Liver (tissue), 9 donors: ENCODE results near the gene EFNA2. TPM values are rescaled to one million over a fixed set of nuclear protein-coding genes. Genes with fewer than 3 reads are reported as not detected.
A peak's percentile ranks its signal among the peaks of the same experiment; 100 is the strongest.
"Not testable (repeated sequence)": the region's sequence is repeated elsewhere in the genome, so short reads cannot be mapped to it uniquely, and the experiment has no call there.

Experiments
- DNase-seq: peaks from one replicate; pipeline ENCODE4 v3.0.0-alpha.2; 2017; ENCODE audit warnings: low spot score
- H3K27ac ChIP-seq, 2 donors: one replicate each; pipeline ENCODE4 v1.7.0; 2013; ENCODE audit warnings: inconsistent platforms in 2 of 2, low read length in 2 of 2, control low read depth in 1 of 2, low read depth in 1 of 2, mild to moderate bottlenecking in 1 of 2
- H3K27me3 ChIP-seq, 4 donors: one replicate each; pipeline versions ENCODE4 v1.6.1 to v1.7.0; 2013; ENCODE audit warnings: low read length in 3 of 4, inconsistent platforms in 1 of 4, mild to moderate bottlenecking in 1 of 4, moderate library complexity in 1 of 4; ENCODE audit not compliant: control insufficient read depth in 4 of 4, insufficient read depth in 4 of 4
- H3K36me3 ChIP-seq, 4 donors: one replicate each; pipeline versions ENCODE4 v1.6.1 to v1.7.0; 2013; ENCODE audit warnings: low read length in 3 of 4, mild to moderate bottlenecking in 3 of 4, low read depth in 1 of 4, moderate library complexity in 1 of 4; ENCODE audit not compliant: control insufficient read depth in 4 of 4, insufficient read depth in 3 of 4
- H3K4me1 ChIP-seq, 4 donors: one replicate each; pipeline versions ENCODE4 v1.6.1 to v1.7.0; 2013; ENCODE audit warnings: low read length in 3 of 4, mild to moderate bottlenecking in 3 of 4, moderate library complexity in 1 of 4; ENCODE audit not compliant: control insufficient read depth in 4 of 4, insufficient read depth in 4 of 4
- H3K4me3 ChIP-seq, 3 donors: one replicate each; pipeline versions ENCODE4 v1.6.1 to v1.7.0; 2013; ENCODE audit warnings: low read length in 3 of 3, control low read depth in 1 of 3, low read depth in 1 of 3, mild to moderate bottlenecking in 1 of 3
- H3K9ac ChIP-seq, 2 donors: one replicate each; pipeline ENCODE4 v1.7.0; 2013; ENCODE audit warnings: low read length in 2 of 2, mild to moderate bottlenecking in 2 of 2, moderate library complexity in 2 of 2, control low read depth in 1 of 2, low read depth in 1 of 2
- H3K9me3 ChIP-seq, 4 donors: one replicate each; pipeline versions ENCODE4 v1.6.1 to v1.7.0; 2013; ENCODE audit warnings: low read length in 3 of 4; ENCODE audit not compliant: control insufficient read depth in 4 of 4
- ATF3 ChIP-seq: IDR thresholded peaks from 2 replicates; pipeline ENCODE4 v1.6.1; 2016; ENCODE audit warnings: antibody characterized with exemption
- EGR1 ChIP-seq, 2 donors: IDR thresholded peaks; 2 replicates each; pipeline ENCODE4 v1.6.1; 2016 to 2018; ENCODE audit warnings: antibody characterized with exemption in 2 of 2, low read depth in 2 of 2
- FOXA1 ChIP-seq: IDR thresholded peaks from 2 replicates; pipeline ENCODE4 v1.6.1; 2016; ENCODE audit warnings: antibody characterized with exemption
- FOXA2 ChIP-seq: IDR thresholded peaks from 2 replicates; pipeline ENCODE4 v1.6.1; 2016; ENCODE audit warnings: antibody characterized with exemption
- GABPA ChIP-seq, 2 donors: IDR thresholded peaks in 1 of 2; conservative IDR thresholded peaks in 1 of 2; 2 replicates each; pipeline ENCODE4 v1.6.1; 2016; ENCODE audit warnings: antibody characterized with exemption in 2 of 2, mild to moderate bottlenecking in 1 of 2, moderate library complexity in 1 of 2
- HNF4A ChIP-seq, 2 donors: conservative IDR thresholded peaks; 2 replicates each; pipeline ENCODE4 v1.6.1; 2016; ENCODE audit warnings: antibody characterized with exemption in 2 of 2, mild to moderate bottlenecking in 2 of 2
- HNF4G ChIP-seq: IDR thresholded peaks from 2 replicates; pipeline ENCODE4 v1.6.1; 2016; ENCODE audit warnings: antibody characterized with exemption
- JUND ChIP-seq, 2 donors: IDR thresholded peaks; 2 replicates each; pipeline ENCODE4 v1.6.1; 2016; ENCODE audit warnings: antibody characterized with exemption in 2 of 2
- NR2F2 ChIP-seq: IDR thresholded peaks from 2 replicates; pipeline ENCODE4 v1.6.1; 2016; ENCODE audit warnings: antibody characterized with exemption
- RAD21 ChIP-seq, 2 donors: IDR thresholded peaks; 2 replicates each; pipeline ENCODE4 v1.6.1; 2016; ENCODE audit warnings: antibody characterized with exemption in 2 of 2, mild to moderate bottlenecking in 2 of 2
- RXRA ChIP-seq, 2 donors: IDR thresholded peaks; 2 replicates each; pipeline ENCODE4 v1.6.1; 2017 to 2018; ENCODE audit warnings: antibody characterized with exemption in 2 of 2, mild to moderate bottlenecking in 1 of 2
- SP1 ChIP-seq: IDR thresholded peaks from 2 replicates; pipeline ENCODE4 v1.6.1; 2018; ENCODE audit warnings: antibody characterized with exemption, mild to moderate bottlenecking
- TAF1 ChIP-seq: conservative IDR thresholded peaks from 2 replicates; pipeline ENCODE4 v1.6.1; 2016; ENCODE audit warnings: antibody characterized with exemption, mild to moderate bottlenecking
- YY1 ChIP-seq: IDR thresholded peaks from 2 replicates; pipeline ENCODE4 v1.6.1; 2016; ENCODE audit warnings: antibody characterized with exemption, mild to moderate bottlenecking
- ZBTB33 ChIP-seq: IDR thresholded peaks from 2 replicates; pipeline ENCODE4 v1.6.1; 2016; ENCODE audit warnings: antibody characterized with exemption
- WGBS: extraction: QIAGEN DNeasy Blood & Tissue Kit; methylation state at CpG from one replicate; pipeline ENCODE4 v1.1.7; 2013; 5-methylcytosine and 5-hydroxymethylcytosine counted together
- polyA plus RNA-seq, 2 donors: library from polyadenylated mRNA; stranded (reverse) in 1 of 2; unstranded in 1 of 2; fragments of 200-250 nt in 1 of 2; fragments of >200 nt in 1 of 2; fragmentation: Nextera tagmentation in 1 of 2; extraction: Ambion mirVana in 1 of 2; gene quantifications; one replicate each; pipeline versions ENCODE4 v1.2.1 to v1.2.3, GENCODE V29; 2013 to 2015
- total RNA-seq, 2 donors: library from RNA; depleted of rRNA; stranded (reverse); fragments of >200 nt; gene quantifications; one replicate each; pipeline ENCODE4 v1.2.3, GENCODE V29; 2014
- TF ChIP-seq, protein P1 (sequence below): IDR thresholded peaks from 2 replicates; pipeline ENCODE4 v1.6.1; 2016; ENCODE audit warnings: antibody characterized with exemption
- TF ChIP-seq, protein P2 (sequence below): fragments of 150-350 bp; IDR thresholded peaks from 2 replicates; pipeline ENCODE4 v1.5.1; 2017; ENCODE audit warnings: improper control_type of control experiment, low read depth, low read length; ENCODE audit not compliant: missing input control
- TF ChIP-seq, protein P3 (sequence below): IDR thresholded peaks from 2 replicates; pipeline ENCODE4 v1.6.1; 2016; ENCODE audit warnings: antibody characterized with exemption, mild to moderate bottlenecking
- donor health status: healthy.
- donor health status: healthy.
- donor health status: healthy.
- donor health status: healthy.
- donor health status: healthy.

Gene EFNA2
- total and polyA plus RNA-seq, 4 donors, result 0.98 to 9.8 (median 4.3) TPM

DNA sequence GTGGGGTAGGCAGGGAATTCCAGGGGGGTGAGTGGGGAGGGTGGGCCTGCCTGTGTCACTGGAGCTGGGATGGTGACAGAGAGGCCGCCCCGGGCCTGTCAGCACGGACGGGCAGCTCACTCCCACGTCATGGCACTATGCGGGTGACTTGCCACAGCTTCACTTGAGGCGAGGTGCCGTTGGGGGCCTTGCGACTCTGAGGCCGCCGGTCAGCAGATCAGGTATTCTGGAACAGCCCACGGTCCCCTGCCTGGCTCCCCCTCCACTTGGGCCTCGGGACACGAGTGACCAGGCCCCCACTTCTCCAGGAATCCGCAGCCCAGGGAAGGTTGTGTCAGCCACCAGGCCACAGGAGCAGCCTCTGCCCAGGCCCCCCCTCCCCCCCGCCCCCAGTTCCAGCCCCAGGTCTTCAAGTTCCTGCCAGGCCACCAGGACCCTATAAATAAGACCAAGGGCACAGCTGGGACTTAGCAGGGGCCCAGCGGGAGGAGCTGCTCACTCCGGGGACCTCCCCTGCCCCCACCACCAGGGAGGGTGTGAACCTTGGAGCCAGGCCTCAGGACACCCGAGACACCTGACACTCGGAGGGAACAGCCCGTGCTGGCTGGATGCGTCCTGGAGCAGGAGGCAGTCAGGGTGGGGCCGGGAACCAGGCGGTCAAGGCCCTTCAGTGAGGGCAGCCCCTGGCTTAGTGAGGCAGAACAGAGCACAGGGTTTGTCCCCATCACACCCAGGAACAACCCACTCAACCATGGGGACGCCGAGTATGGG is 40.0 kb upstream of the EFNA2 start:
- Histone ChIP-seq H3K36me3 (peaks cover 0 to 4% (median 0%) of the 10 kb centered on the region in 4 donors), H3K27me3 (no peaks in the 10 kb centered on the region), H3K4me3 (peak overlapping the region in 2 of 3 donors; percentile 7 to 38), H3K27ac (peak overlapping the region; percentile 86 to 92), H3K9me3 (no peaks in the 10 kb centered on the region), H3K9ac (peak overlapping the region in 1 of 2 donors; percentile 14), H3K4me1 (peaks cover 32 to 67% (median 54%) of the 10 kb centered on the region in 4 donors)
- WGBS, result 37% methylated on average over 26 of the region's 26 CpGs
- TF ChIP-seq SP1, result peak; percentile 78
- TF ChIP-seq HNF4A (conservative IDR thresholded peaks at IDR 0.05), result peak; percentile 69 to 80
- TF ChIP-seq, protein P1, sequence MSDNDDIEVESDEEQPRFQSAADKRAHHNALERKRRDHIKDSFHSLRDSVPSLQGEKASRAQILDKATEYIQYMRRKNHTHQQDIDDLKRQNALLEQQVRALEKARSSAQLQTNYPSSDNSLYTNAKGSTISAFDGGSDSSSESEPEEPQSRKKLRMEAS, result peak; percentile 38
- TF ChIP-seq EGR1 (IDR thresholded peaks at IDR 0.05; ENCODE audit: low read depth in 2 of 2), result no peak
- peak; percentile 44 for TF ChIP-seq ZBTB33
- no peak for TF ChIP-seq YY1
- TF ChIP-seq FOXA1, result no peak
- TF ChIP-seq RAD21 (IDR thresholded peaks at IDR 0.05), result peak in 1 of 2 donors; percentile 13
- no peak for TF ChIP-seq FOXA2
- TF ChIP-seq ATF3, result no peak
- no peak for TF ChIP-seq JUND (IDR thresholded peaks at IDR 0.05)
- TF ChIP-seq NR2F2, result no peak
- peak; percentile 93 to 96 for TF ChIP-seq RXRA (IDR thresholded peaks at IDR 0.05)
- no peak for TF ChIP-seq TAF1
- TF ChIP-seq, protein P2, sequence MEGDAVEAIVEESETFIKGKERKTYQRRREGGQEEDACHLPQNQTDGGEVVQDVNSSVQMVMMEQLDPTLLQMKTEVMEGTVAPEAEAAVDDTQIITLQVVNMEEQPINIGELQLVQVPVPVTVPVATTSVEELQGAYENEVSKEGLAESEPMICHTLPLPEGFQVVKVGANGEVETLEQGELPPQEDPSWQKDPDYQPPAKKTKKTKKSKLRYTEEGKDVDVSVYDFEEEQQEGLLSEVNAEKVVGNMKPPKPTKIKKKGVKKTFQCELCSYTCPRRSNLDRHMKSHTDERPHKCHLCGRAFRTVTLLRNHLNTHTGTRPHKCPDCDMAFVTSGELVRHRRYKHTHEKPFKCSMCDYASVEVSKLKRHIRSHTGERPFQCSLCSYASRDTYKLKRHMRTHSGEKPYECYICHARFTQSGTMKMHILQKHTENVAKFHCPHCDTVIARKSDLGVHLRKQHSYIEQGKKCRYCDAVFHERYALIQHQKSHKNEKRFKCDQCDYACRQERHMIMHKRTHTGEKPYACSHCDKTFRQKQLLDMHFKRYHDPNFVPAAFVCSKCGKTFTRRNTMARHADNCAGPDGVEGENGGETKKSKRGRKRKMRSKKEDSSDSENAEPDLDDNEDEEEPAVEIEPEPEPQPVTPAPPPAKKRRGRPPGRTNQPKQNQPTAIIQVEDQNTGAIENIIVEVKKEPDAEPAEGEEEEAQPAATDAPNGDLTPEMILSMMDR, result no peak
- TF ChIP-seq GABPA (IDR thresholded peaks at IDR 0.05 in 1 of 2, conservative IDR thresholded peaks at IDR 0.05 in 1 of 2), result no peak
- TF ChIP-seq, protein P3, sequence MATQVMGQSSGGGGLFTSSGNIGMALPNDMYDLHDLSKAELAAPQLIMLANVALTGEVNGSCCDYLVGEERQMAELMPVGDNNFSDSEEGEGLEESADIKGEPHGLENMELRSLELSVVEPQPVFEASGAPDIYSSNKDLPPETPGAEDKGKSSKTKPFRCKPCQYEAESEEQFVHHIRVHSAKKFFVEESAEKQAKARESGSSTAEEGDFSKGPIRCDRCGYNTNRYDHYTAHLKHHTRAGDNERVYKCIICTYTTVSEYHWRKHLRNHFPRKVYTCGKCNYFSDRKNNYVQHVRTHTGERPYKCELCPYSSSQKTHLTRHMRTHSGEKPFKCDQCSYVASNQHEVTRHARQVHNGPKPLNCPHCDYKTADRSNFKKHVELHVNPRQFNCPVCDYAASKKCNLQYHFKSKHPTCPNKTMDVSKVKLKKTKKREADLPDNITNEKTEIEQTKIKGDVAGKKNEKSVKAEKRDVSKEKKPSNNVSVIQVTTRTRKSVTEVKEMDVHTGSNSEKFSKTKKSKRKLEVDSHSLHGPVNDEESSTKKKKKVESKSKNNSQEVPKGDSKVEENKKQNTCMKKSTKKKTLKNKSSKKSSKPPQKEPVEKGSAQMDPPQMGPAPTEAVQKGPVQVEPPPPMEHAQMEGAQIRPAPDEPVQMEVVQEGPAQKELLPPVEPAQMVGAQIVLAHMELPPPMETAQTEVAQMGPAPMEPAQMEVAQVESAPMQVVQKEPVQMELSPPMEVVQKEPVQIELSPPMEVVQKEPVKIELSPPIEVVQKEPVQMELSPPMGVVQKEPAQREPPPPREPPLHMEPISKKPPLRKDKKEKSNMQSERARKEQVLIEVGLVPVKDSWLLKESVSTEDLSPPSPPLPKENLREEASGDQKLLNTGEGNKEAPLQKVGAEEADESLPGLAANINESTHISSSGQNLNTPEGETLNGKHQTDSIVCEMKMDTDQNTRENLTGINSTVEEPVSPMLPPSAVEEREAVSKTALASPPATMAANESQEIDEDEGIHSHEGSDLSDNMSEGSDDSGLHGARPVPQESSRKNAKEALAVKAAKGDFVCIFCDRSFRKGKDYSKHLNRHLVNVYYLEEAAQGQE, result no peak
- peak; percentile 41 for TF ChIP-seq HNF4G
- DNase-seq, result no peak

- not testable (repeated sequence) for H3K4me3 ChIP-seq, H3K27me3 ChIP-seq, H3K9me3 ChIP-seq, DNase-seq, H3K36me3 ChIP-seq
- 71% methylated on average over 27 of the region's 27 CpGs for WGBS
- Histone ChIP-seq H3K4me1 (peaks cover 26 to 65% (median 50%) of the 10 kb centered on the region in 4 donors), H3K9ac (peak overlapping the region in 1 of 2 donors; percentile 14), H3K27ac (peak overlapping the region; percentile 86 to 92)
These were observed 39.2 kb upstream of the EFNA2 start for GRCh38 chr19:1246265-1247087.
